Measurements from ENCODE around the gene SEMA3G. TPM values are rescaled to one million over a fixed set of nuclear protein-coding genes. Genes with fewer than 3 reads are reported as not detected.

The SEMA3G gene
- total and polyA plus RNA-seq, 8 donors, result 5.7 to 36.5 (median 6.9) TPM

GRCh38 chr3:52468336-52468735, 23.4 kb upstream of the SEMA3G start:
- no peaks in the 10 kb centered on the region for H3K27me3 ChIP-seq
- DNase-seq (peak in 1 of 4 donors; percentile 53), ATAC-seq (no peak)
- no peaks in the 10 kb centered on the region for H3K9me3 ChIP-seq
- intact Hi-C loops (cut with DNase I), result loop anchor here in 1 of 2 donors (10.0 kb wide), 1 partner anchor 66 kb away; the partner anchor contains the start of genes NT5DC2 and UQCC5
- no peak overlapping the region for H3K4me3 ChIP-seq
- H3K4me1 ChIP-seq, result peaks cover 3 to 55% of the 10 kb centered on the region in 2 donors
- H3K27ac ChIP-seq, result no peak overlapping the region
- H3K36me3 ChIP-seq, result peaks cover 0 to 61% of the 10 kb centered on the region in 2 donors
- TF ChIP-seq, protein P1, sequence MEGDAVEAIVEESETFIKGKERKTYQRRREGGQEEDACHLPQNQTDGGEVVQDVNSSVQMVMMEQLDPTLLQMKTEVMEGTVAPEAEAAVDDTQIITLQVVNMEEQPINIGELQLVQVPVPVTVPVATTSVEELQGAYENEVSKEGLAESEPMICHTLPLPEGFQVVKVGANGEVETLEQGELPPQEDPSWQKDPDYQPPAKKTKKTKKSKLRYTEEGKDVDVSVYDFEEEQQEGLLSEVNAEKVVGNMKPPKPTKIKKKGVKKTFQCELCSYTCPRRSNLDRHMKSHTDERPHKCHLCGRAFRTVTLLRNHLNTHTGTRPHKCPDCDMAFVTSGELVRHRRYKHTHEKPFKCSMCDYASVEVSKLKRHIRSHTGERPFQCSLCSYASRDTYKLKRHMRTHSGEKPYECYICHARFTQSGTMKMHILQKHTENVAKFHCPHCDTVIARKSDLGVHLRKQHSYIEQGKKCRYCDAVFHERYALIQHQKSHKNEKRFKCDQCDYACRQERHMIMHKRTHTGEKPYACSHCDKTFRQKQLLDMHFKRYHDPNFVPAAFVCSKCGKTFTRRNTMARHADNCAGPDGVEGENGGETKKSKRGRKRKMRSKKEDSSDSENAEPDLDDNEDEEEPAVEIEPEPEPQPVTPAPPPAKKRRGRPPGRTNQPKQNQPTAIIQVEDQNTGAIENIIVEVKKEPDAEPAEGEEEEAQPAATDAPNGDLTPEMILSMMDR (IDR thresholded peaks at IDR 0.05), result no peak

DNA sequence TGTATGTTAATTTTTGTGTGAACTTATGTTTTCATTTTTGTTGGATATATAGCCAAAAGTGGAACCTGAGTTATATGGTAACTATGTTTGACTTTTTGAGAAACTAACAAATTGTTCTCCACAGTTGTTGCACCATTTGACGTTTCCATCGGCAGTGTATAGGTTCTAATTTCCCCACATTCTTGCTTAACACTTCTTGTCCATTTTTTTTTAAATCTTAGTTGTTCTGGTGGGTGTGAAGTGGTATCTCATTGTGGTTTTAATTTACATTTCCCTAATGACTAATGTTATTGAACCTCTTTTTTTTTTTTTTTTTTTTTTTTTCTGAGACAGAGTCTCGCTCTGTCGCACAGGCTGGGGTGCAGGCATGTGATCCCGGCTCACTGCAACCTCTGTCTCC, 18.5 kb upstream of the SEMA3G start:
- no peaks in the 10 kb centered on the region for H3K27me3 ChIP-seq
- ATAC-seq (no peak), DNase-seq (peak in 1 of 4 donors; percentile 8)
- TF ChIP-seq, protein P1 (IDR thresholded peaks at IDR 0.05), result no peak
- peaks cover 0 to 34% of the 10 kb centered on the region in 2 donors for H3K4me1 ChIP-seq
- intact Hi-C loops (cut with DNase I), result loop anchor here in 1 of 2 donors (10.0 kb wide), 1 partner anchor 71 kb away; the partner anchor contains the start of genes NT5DC2 and UQCC5
- H3K27ac ChIP-seq, result no peak overlapping the region
- H3K9me3 ChIP-seq, result no peaks in the 10 kb centered on the region
- H3K4me3 ChIP-seq, result no peak overlapping the region
- peaks cover 0 to 72% of the 10 kb centered on the region in 2 donors for H3K36me3 ChIP-seq

GRCh38 chr3:52461874-52462273, 17.0 kb upstream of the SEMA3G start:
- DNase-seq (peak in 1 of 4 donors; percentile 48), ATAC-seq (no peak)
- TF ChIP-seq, protein P1 (IDR thresholded peaks at IDR 0.05), result no peak
- no peak overlapping the region for H3K27ac ChIP-seq
- no peaks in the 10 kb centered on the region for H3K27me3 ChIP-seq
- no peak overlapping the region for H3K4me3 ChIP-seq
- intact Hi-C loops (cut with DNase I), result loop anchor here in 1 of 2 donors (10.0 kb wide), 1 partner anchor 73 kb away; the partner anchor contains the start of genes NT5DC2 and UQCC5
- peaks cover 0 to 31% of the 10 kb centered on the region in 2 donors for H3K4me1 ChIP-seq
- H3K36me3 ChIP-seq, result peaks cover 0 to 70% of the 10 kb centered on the region in 2 donors
- no peaks in the 10 kb centered on the region for H3K9me3 ChIP-seq

GRCh38 chr3:52458770-52459545, 14.1 kb upstream of the SEMA3G start:
- H3K36me3 ChIP-seq, result peaks cover 0 to 51% of the 10 kb centered on the region in 2 donors
- no peak for DNase-seq
- TF ChIP-seq, protein P1 (IDR thresholded peaks at IDR 0.05), result no peak
- intact Hi-C loops (cut with DNase I), result no loop called here
- H3K27ac ChIP-seq, result no peak overlapping the region
- no peak overlapping the region for H3K4me3 ChIP-seq
- no peaks in the 10 kb centered on the region for H3K9me3 ChIP-seq
- H3K4me1 ChIP-seq, result peaks cover 6 to 53% of the 10 kb centered on the region in 2 donors
- H3K27me3 ChIP-seq, result no peaks in the 10 kb centered on the region
- ATAC-seq, result no peak

DNA sequence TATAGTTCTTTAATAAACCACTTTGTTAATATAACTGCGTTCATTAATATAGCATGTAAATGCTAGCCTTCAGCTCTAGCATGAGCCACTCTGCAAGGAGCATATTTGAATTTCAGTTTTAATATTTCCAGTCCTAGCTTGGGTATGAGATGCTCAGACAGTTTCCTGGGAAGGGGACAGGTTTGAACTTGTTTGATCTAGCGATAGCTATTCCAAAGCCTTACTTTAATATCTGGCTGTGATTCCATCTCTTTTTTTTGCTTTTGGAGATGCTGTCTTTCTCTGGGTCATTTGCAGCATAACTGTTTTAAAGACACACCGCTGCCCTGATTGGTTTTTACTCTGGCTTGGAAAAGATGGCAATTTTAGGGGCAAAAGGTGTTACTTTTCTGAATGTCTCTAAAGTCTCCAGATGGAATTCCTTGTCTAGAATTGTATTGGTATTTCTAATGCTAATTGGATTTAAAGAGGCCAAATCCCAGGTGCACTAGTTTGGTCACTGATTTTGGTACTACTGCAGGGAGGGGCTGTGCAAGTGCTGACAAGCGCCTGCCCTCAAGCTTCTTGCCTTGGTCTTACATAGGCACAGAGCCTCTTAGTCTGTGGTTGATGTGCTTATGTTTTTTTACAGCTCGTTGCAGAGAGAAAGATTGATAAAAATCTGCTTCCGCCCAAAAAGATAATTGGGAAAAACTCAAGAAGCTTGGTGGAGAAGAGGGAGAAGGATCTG, 13.3 kb upstream of the SEMA3G start:
- peaks cover 0 to 51% of the 10 kb centered on the region in 2 donors for H3K36me3 ChIP-seq
- no peaks in the 10 kb centered on the region for H3K9me3 ChIP-seq
- no peak overlapping the region for H3K4me3 ChIP-seq
- intact Hi-C loops (cut with DNase I), result no loop called here
- DNase-seq (no peak), ATAC-seq (no peak)
- H3K27me3 ChIP-seq, result no peaks in the 10 kb centered on the region
- peaks cover 6 to 49% of the 10 kb centered on the region in 2 donors for H3K4me1 ChIP-seq
- no peak overlapping the region for H3K27ac ChIP-seq
- TF ChIP-seq, protein P1 (IDR thresholded peaks at IDR 0.05), result no peak

All from left lung (tissue), 10 donors.